ENCODE data around the gene CLEC7A.

CLEC7A gene

DNA sequence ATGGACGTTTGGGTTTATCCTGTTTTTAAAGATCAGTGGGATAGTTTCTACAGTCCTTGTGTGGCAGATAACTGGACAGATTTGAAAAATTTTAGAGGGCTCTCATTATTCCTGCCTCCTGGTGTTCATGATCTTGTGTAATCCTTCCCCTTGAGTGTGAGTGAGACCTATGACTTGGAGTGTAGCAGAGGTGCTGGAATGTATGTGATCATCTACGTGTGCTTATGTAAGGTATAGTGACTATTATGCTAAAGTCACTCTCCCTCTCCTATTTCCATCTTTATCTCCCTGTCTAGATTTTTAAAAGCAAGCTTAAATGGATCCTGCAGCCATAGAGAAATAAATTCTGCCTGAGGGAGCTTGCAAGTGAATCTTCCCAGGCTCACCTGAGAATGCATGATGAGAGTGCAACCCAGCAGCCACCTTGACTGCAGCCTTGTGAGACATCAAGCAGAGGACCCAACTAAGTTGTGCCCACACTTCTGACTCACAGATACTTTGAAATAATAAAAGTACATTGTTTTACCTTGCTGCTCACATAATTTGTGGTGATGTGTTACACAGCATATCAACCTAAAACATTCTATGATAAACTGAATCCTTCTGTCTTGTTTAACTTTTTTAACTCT, 45.1 kb upstream of the CLEC7A start:
- Histone ChIP-seq H3K27ac (ENCODE audit: low read length, poor library complexity, severe bottlenecking) (no peak overlapping the region), H3K4me1 (ENCODE audit: control insufficient read depth, insufficient read depth, low read depth, low read length) (peaks cover 3% of the 10 kb centered on the region), H2AFZ (ENCODE audit: low read depth, low read length) (no peak overlapping the region), H3K79me1 (replicated peaks; ENCODE audit: low read length, poor library complexity, severe bottlenecking) (no peaks in the 10 kb centered on the region), H4K8ac (ENCODE audit: low read length) (no peak overlapping the region), H3K9me3 (ENCODE audit: control insufficient read depth, low read length) (no peaks in the 10 kb centered on the region), H2BK5ac (ENCODE audit: low read depth, low read length, poor library complexity, severe bottlenecking) (no peak overlapping the region), H3K4me3 (ENCODE audit: insufficient read depth in 1 of 2, low read depth in 1 of 2, low read length in 2 of 2) (no peak overlapping the region), H4K91ac (ENCODE audit: low read length) (no peak overlapping the region), H3K23ac (ENCODE audit: low read length in 2 of 2) (no peak overlapping the region), H2AK5ac (ENCODE audit: low read length, severe bottlenecking) (no peak overlapping the region), H2BK120ac (ENCODE audit: low read depth, low read length) (no peak overlapping the region), H2BK12ac (ENCODE audit: low read length in 2 of 2) (no peak overlapping the region), H3K4ac (ENCODE audit: low read depth in 1 of 2, low read length in 2 of 2) (no peak overlapping the region), H3K36me3 (ENCODE audit: control insufficient read depth in 1 of 2, insufficient read depth in 2 of 2, low read depth in 1 of 2, low read length in 2 of 2) (no peaks in the 10 kb centered on the region), H2BK15ac (ENCODE audit: low read depth, poor library complexity, severe bottlenecking) (no peak overlapping the region), H3K14ac (ENCODE audit: low read length in 2 of 2) (no peak overlapping the region), H3K4me2 (ENCODE audit: low read length, poor library complexity, severe bottlenecking) (no peak overlapping the region), H3K18ac (ENCODE audit: low read depth in 1 of 2, low read length in 2 of 2) (no peak overlapping the region), H3K9ac (ENCODE audit: low read length) (no peak overlapping the region), H3K27me3 (ENCODE audit: control insufficient read depth in 1 of 2, insufficient read depth in 1 of 2, low read length in 2 of 2) (no peaks in the 10 kb centered on the region)
- 100% methylated on average over 1 of the region's 2 CpGs for WGBS
- no peak for DNase-seq

DNA sequence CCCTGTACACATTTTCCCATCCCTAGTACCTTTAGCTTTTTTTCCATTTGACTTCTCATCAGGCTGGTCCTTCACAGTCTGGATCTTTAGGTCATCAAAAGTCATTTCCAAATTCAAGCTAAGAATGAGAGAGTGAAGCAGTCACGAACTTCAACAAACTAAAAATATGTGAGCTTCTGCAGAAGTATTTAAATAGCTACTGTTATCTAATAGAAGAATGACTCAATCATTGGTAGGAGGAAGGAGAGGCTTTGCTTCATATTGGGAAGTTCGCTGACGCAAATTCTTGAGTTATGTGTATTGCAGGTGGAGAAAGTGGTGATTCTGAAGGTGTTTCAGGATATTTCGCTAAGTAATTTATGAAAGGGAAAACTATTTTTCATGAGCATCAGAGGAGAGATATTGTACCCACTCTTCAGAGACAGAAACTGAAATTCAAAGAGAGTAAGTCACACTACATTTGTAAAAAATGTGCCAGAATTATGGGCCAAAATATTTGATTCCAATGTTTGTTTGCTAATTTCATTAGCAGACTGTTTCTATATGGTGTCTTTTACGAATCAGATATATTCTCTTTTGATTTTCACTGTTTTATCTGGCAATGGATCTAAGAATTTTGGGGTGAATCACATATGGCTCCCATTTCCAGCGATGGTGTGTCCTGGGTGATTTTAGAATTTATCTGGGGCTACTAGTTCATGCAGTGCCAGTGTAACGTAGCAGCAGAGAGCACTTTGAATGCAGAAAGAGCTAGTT, 42.2 kb upstream of the CLEC7A start, which contains the start of gene OLR1:
Gene OLR1 (minus strand): TSS at position 160 of the 756 bp plus-strand sequence. CDS start 55 bp downstream, at position 105.
- Histone ChIP-seq H3K4me2 (ENCODE audit: low read length, poor library complexity, severe bottlenecking) (no peak within 1 kb of the TSS), H3K9me3 (ENCODE audit: control insufficient read depth, low read length) (no peaks in the 10 kb centered on the region), H2BK120ac (ENCODE audit: low read depth, low read length) (no peak within 1 kb of the TSS), H3K36me3 (ENCODE audit: control insufficient read depth in 1 of 2, insufficient read depth in 2 of 2, low read depth in 1 of 2, low read length in 2 of 2) (no peaks in the 10 kb centered on the region), H4K91ac (ENCODE audit: low read length) (no peak within 1 kb of the TSS), H2AK5ac (ENCODE audit: low read length, severe bottlenecking) (no peak within 1 kb of the TSS), H3K23ac (ENCODE audit: low read length in 2 of 2) (no peak within 1 kb of the TSS), H3K4ac (ENCODE audit: low read depth in 1 of 2, low read length in 2 of 2) (no peak within 1 kb of the TSS), H3K14ac (ENCODE audit: low read length in 2 of 2) (no peak within 1 kb of the TSS), H2BK15ac (ENCODE audit: low read depth, poor library complexity, severe bottlenecking) (no peak within 1 kb of the TSS), H2BK5ac (ENCODE audit: low read depth, low read length, poor library complexity, severe bottlenecking) (no peak within 1 kb of the TSS), H4K8ac (ENCODE audit: low read length) (no peak within 1 kb of the TSS), H3K9ac (ENCODE audit: low read length) (no peak within 1 kb of the TSS), H3K18ac (ENCODE audit: low read depth in 1 of 2, low read length in 2 of 2) (no peak within 1 kb of the TSS), H3K4me1 (ENCODE audit: control insufficient read depth, insufficient read depth, low read depth, low read length) (peaks cover 5% of the 10 kb centered on the region), H2BK12ac (ENCODE audit: low read length in 2 of 2) (no peak within 1 kb of the TSS), H3K79me1 (replicated peaks; ENCODE audit: low read length, poor library complexity, severe bottlenecking) (no peaks in the 10 kb centered on the region), H2AFZ (ENCODE audit: low read depth, low read length) (no peak within 1 kb of the TSS), H3K27ac (ENCODE audit: low read length, poor library complexity, severe bottlenecking) (no peak within 1 kb of the TSS), H3K4me3 (ENCODE audit: insufficient read depth in 1 of 2, low read depth in 1 of 2, low read length in 2 of 2) (no peak within 1 kb of the TSS), H3K27me3 (ENCODE audit: control insufficient read depth in 1 of 2, insufficient read depth in 1 of 2, low read length in 2 of 2) (no peaks in the 10 kb centered on the region)
- DNase-seq = peak; percentile 44
- WGBS = 76% methylated on average over 6 of the region's 7 CpGs

DNA sequence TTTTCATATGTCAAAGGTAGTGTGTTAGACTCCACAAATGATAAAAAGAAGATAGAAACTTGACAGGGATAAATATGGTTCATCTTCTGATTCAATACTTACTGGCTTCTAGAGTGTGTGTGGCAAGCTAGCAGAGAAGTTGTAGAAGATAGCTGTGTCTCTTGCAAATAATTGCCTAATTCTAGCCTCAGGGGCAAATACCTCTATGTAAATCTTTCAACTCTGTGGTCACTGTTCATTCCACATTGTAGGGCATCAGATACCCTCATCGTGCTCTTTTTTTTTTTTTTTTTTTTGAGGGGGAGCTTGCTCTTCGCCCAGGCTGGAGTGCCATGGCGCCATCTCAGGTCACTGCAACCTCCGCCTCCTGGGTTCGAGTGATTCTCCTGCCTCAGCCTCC, 40.2 kb upstream of the CLEC7A start:
- Histone ChIP-seq H4K8ac (ENCODE audit: low read length) (peak overlapping the region; percentile 64), H3K4me2 (ENCODE audit: low read length, poor library complexity, severe bottlenecking) (no peak overlapping the region), H3K14ac (ENCODE audit: low read length in 2 of 2) (no peak overlapping the region), H2AFZ (ENCODE audit: low read depth, low read length) (no peak overlapping the region), H3K36me3 (ENCODE audit: control insufficient read depth in 1 of 2, insufficient read depth in 2 of 2, low read depth in 1 of 2, low read length in 2 of 2) (no peaks in the 10 kb centered on the region), H2BK120ac (ENCODE audit: low read depth, low read length) (no peak overlapping the region), H3K4me3 (ENCODE audit: insufficient read depth in 1 of 2, low read depth in 1 of 2, low read length in 2 of 2) (no peak overlapping the region), H3K18ac (ENCODE audit: low read depth in 1 of 2, low read length in 2 of 2) (peak overlapping the region in 1 of 2 experiments; percentile 76), H3K79me1 (replicated peaks; ENCODE audit: low read length, poor library complexity, severe bottlenecking) (no peaks in the 10 kb centered on the region), H3K4ac (ENCODE audit: low read depth in 1 of 2, low read length in 2 of 2) (no peak overlapping the region), H2BK15ac (ENCODE audit: low read depth, poor library complexity, severe bottlenecking) (peak overlapping the region; percentile 52), H4K91ac (ENCODE audit: low read length) (peak overlapping the region; percentile 39), H2BK5ac (ENCODE audit: low read depth, low read length, poor library complexity, severe bottlenecking) (no peak overlapping the region), H3K9ac (ENCODE audit: low read length) (no peak overlapping the region), H2AK5ac (ENCODE audit: low read length, severe bottlenecking) (no peak overlapping the region), H3K9me3 (ENCODE audit: control insufficient read depth, low read length) (no peaks in the 10 kb centered on the region), H3K4me1 (ENCODE audit: control insufficient read depth, insufficient read depth, low read depth, low read length) (peaks cover 5% of the 10 kb centered on the region), H2BK12ac (ENCODE audit: low read length in 2 of 2) (no peak overlapping the region), H3K27me3 (ENCODE audit: control insufficient read depth in 1 of 2, insufficient read depth in 1 of 2, low read length in 2 of 2) (no peaks in the 10 kb centered on the region), H3K23ac (ENCODE audit: low read length in 2 of 2) (no peak overlapping the region), H3K27ac (ENCODE audit: low read length, poor library complexity, severe bottlenecking) (no peak overlapping the region)
- WGBS = 75% methylated on average over 4 of the region's 5 CpGs
- peak; percentile 64 for DNase-seq

DNA sequence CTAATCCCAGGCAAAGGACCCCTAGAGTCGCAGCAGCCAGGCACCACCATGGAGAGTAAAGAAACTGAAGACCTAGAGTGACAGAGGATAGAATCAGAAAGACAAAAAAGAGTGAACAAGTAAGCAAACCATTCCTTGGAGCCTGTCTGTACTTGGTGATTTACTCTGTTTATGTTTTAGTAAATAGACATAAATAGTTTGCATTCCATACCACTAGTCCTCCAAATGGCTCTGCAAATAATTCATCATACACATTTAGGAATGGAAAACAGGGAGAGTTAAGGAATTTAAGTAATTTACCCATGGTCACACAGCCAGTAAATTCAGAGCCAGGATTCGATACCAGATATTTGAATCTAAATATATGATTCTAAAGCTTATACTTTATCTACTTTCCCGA, 39.1 kb upstream of the CLEC7A start:
- peak overlapping the region in 1 of 2 experiments; percentile 73 for H3K18ac ChIP-seq (ENCODE audit: low read depth in 1 of 2, low read length in 2 of 2)
- H2BK120ac ChIP-seq (ENCODE audit: low read depth, low read length) = no peak overlapping the region
- DNase-seq = peak; percentile 56
- H4K8ac ChIP-seq (ENCODE audit: low read length) = no peak overlapping the region
- peak overlapping the region; percentile 62 for H3K27ac ChIP-seq (ENCODE audit: low read length, poor library complexity, severe bottlenecking)
- no peak overlapping the region for H3K4me3 ChIP-seq (ENCODE audit: insufficient read depth in 1 of 2, low read depth in 1 of 2, low read length in 2 of 2)
- H3K4me2 ChIP-seq (ENCODE audit: low read length, poor library complexity, severe bottlenecking) = peak overlapping the region; percentile 17
- peak overlapping the region in 1 of 2 experiments; percentile 73 for H3K4ac ChIP-seq (ENCODE audit: low read depth in 1 of 2, low read length in 2 of 2)
- no peak overlapping the region for H2BK5ac ChIP-seq (ENCODE audit: low read depth, low read length, poor library complexity, severe bottlenecking)
- H3K9ac ChIP-seq (ENCODE audit: low read length) = no peak overlapping the region
- no peak overlapping the region for H3K14ac ChIP-seq (ENCODE audit: low read length in 2 of 2)
- no peaks in the 10 kb centered on the region for H3K79me1 ChIP-seq (replicated peaks; ENCODE audit: low read length, poor library complexity, severe bottlenecking)
- no peaks in the 10 kb centered on the region for H3K27me3 ChIP-seq (ENCODE audit: control insufficient read depth in 1 of 2, insufficient read depth in 1 of 2, low read length in 2 of 2)
- no peak overlapping the region for H3K23ac ChIP-seq (ENCODE audit: low read length in 2 of 2)
- H2AK5ac ChIP-seq (ENCODE audit: low read length, severe bottlenecking) = no peak overlapping the region
- H2BK15ac ChIP-seq (ENCODE audit: low read depth, poor library complexity, severe bottlenecking) = no peak overlapping the region
- H2AFZ ChIP-seq (ENCODE audit: low read depth, low read length) = no peak overlapping the region
- H2BK12ac ChIP-seq (ENCODE audit: low read length in 2 of 2) = no peak overlapping the region
- no peaks in the 10 kb centered on the region for H3K36me3 ChIP-seq (ENCODE audit: control insufficient read depth in 1 of 2, insufficient read depth in 2 of 2, low read depth in 1 of 2, low read length in 2 of 2)
- peaks cover 5% of the 10 kb centered on the region for H3K4me1 ChIP-seq (ENCODE audit: control insufficient read depth, insufficient read depth, low read depth, low read length)
- no peak overlapping the region for H4K91ac ChIP-seq (ENCODE audit: low read length)
- H3K9me3 ChIP-seq (ENCODE audit: control insufficient read depth, low read length) = no peaks in the 10 kb centered on the region
- 16% methylated on average over 3 of the region's 3 CpGs for WGBS
